Stimulated activated CD4-positive, alpha-beta T cell treated with anti-CD3 and anti-CD28 coated beads, Interleukin-15, amount 100 ng/mL, for 48 hours (primary cell): ENCODE results near the gene TSPAN32.
"Not testable (repeated sequence)": the region's sequence is repeated elsewhere in the genome, so short reads cannot be mapped to it uniquely, and the experiment has no call there.

ENCODE experiments used
- DNase-seq, 2 donors: peaks; one replicate each; pipeline ENCODE4 v3.0.0-alpha.2; 2020; ENCODE audit warnings: low read depth in 2 of 2

The TSPAN32 gene

GRCh38 chr11:2363577-2364370 lies 62.0 kb downstream of the TSPAN32 start:
- DNase-seq = no peak

DNA sequence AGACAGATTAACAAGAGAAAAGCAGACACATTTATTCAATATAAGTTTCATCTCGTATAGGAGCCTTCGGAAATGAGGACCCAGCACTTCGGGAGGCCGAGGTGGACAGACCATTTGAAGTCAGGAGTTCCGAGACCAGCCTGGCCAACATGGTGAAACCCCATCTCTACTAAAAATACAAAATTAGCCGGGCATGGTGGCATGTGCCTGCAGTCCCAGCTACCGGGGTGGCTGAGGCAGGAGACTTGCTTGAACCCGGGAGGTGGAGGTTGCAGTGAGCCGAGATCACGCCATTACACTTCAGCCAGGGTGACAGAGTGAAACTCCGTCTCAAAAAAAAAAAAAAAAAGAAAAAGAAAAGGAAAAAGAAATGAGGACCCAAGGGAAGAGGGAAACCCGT lies 62.6 kb downstream of the TSPAN32 start:
- not testable (repeated sequence) for DNase-seq

- no peak for DNase-seq
Measured at GRCh38 chr11:2365571-2366210, 63.9 kb downstream of the TSPAN32 start.

DNA sequence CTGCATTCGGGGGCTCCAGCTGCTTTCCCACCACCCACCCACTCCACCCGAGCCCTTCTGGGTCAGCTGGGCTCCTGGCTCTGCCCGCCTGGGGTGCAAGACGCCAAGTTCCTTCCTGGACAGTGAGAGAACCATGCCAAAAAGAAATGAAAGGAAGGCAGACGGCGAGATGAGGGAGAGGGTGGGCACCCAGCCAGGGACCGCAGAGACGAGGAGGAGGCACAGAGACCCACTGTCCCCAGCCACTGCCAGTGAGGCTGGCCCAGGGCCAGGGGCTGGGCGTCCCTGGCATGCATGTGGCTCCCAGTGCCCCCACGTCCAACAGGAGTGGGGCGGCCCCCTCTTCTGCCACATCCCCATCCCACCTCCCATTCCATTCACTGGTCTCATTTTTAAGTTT lies 64.5 kb downstream of the TSPAN32 start:
- DNase-seq = no peak

GRCh38 chr11:2366733-2367132 lies 64.9 kb downstream of the TSPAN32 start:
- no peak for DNase-seq

DNA sequence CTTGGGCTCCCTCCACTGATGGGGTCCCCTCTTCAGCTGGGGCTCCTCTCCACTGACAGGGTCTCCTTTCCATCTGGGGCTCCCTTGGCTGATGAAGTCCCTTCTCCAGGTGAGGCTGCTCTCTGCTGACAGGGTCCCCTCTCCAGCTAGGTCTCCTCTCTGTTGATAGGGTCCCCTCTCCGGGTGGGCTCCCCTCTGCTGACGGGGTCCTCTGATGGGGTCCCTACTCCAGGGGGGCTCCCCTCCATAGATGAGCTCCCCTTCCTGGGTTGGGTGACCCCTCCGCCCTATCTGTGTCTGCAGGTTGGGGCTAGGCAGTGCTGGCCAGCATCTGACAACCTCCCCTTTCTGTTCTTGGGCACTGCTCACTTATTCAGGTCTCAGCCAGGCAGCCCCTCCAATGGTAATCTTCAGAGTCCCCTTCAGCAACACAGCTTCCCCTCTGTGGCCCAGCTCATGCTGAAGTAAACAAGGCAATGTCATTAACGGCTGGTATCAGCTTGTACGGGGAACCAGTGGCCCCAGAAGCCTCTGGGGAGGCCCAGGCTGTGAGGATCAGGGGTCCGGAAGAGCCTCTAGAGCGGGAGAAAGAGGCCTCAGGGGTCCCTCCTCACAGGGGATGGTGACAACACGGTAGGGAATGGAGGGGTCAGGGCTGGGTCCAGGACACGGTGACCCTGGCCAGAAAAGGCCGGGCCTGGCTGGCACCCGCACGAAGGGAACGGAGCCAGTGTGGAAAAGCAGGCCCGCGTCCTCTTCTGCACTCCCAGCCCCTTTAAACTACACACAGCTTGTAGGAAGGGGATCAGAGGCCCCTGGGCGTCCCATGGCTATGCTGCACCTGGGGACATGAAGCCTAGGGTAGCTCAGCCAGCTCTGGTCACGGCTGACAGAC lies 65.7 kb downstream of the TSPAN32 start:
- no peak for DNase-seq
